ENCODE results near the gene NUP93.

The NUP93 gene

GRCh38 chr16:56824331-56824730 lies 94.4 kb downstream of the NUP93 start:
- DNase-seq = no peak

GRCh38 chr16:56824804-56825203 lies 94.9 kb downstream of the NUP93 start:
- no peak for DNase-seq

- DNase-seq = no peak
Observed at GRCh38 chr16:56825826-56826225, 95.9 kb downstream of the NUP93 start.

DNA sequence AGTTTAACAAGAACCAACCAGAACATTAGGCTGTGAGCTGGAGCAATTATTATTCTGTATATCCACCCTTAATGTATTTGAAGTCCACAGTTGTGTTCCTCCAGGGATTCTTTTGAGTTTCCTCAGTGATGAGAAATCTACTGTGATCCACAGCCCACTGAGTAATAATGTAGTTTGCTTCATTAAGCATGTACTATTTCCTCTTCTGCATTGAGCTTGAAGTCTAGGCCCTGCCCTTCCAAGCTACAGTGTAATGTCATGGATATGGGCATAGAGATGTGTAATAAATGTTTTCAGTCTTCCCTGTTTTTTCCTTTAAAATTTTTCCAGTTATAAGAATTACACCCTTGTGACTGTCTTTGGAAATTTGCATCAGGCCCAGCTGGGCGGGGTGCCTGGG lies 98.7 kb downstream of the NUP93 start:
- DNase-seq = no peak

DNA sequence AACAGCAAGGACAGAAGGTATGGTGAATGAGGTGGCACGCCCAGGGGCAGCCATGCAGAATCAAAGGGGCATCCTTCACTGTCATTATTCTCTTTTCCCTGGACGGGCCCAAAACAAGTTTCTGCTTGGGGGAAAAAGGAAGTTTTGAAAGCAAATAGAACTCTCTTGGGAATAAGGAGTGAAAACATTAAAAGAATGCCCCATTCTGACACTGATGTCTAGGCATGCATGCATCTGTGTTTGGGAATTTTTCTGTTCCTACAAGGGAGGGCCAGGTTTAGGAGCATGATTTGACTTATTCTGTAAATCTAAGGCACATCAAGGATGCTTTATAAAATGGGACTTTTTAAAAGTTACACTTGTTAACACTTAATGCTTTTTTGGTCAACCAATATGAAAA lies 100.7 kb downstream of the NUP93 start:
- DNase-seq = no peak

DNA sequence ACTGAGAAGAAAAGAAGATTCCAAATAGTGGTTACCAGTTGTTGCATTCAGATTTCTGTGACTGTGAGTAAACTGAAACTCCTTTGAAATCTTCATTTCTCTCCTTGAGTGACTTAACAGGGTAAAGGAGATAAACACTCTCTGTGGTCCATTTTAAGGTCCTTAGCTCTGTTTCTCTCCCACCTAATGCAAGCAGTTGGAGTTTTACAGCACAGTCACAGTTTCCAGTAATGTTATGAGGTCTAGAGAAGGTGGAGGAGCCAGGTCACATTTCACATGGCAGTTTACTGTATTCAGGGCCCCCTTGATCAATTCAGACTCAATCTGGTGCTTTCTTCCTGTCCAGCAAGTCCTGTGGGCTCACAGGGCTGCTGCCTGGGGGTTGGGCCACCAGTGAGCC lies 102.8 kb downstream of the NUP93 start:
- DNase-seq = no peak

DNA sequence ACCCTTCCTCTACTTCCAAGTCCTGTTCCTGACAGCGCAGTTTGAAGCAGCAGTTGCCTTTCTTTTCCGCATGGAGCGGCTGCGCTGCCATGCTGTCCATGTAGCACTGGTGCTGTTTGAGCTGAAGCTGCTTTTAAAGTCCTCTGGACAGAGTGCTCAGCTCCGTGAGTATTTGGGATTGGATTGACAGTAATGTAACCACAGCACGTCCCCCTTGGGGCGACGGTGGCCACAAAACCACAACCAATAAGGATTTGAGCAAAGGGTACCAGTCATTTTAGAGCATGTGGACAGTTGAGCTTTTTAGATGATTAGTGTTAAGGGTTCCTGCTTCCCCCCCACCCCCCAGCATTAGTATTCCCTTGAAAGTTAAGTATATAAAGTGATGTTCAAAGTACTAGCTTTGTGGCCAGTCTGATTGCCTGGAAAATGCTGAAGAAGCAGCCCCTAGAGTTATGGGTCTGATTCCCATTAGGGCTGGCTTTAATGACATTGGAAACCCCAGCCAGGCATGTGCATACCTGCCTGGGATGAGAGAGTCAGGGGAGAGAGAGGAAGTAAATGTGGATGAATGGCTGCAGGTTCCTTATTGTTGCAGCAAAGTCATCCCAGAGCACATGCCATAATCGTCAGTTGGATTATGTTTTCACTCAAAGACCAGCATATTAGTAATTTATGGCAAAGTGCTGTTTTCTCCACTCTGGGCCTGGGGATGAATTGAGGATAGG lies 103.5 kb downstream of the NUP93 start:
- DNase-seq = no peak

DNA sequence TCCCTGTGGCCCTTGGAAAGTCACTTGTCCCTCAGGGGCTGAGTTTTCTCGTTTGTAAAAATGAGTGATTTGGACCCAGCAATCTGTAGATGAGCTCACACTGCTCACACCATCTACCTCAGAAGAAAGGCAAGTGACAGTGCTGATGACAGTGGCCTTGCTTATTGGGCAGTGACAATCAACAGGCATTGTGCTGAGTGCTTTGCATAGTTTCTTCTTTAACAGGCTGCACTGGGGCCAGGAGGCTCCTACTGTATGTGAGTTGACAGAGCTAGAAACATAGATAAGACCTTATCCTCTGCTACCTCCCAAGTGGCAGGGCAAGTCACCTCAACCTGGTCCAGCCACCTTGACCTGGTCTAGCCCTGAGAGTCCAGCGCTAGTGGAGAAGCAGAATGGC lies 105.4 kb downstream of the NUP93 start:
- no peak for DNase-seq

- DNase-seq = no peak
Observed at GRCh38 chr16:56836410-56837230, 106.7 kb downstream of the NUP93 start.

DNA sequence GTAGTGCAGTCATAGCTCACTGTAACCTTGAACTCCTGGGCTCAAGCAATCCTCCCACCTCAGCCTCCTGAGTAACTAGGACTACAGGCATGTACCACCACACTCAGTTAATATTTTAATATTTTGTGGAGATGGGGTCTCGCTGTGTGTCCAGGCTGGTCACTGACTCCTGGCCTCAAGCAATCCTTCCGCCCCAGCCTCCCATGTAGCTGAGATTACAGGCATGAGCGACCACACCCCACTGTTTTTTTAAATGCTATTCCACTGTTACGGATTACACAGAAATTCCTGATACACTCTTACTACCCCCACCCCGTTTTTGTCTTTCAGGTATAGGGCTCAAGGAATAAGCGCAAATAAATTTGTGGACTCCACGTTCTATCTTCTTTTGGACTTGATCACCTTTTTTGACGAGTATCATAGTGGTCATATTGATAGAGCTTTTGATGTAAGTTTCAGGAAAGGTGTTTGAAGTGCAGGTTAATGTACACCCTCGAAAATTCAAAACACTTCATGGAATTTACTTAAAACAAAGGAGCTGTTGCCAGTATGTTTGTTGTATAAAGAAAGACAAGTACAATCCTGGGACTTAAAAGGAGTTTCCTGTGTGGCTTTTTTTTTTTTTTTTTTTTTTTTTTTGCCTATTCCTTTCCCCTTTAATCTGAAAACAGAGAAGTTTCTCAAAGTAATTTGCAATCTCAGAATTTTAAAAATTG lies 108.9 kb downstream of the NUP93 start:
- no peak for DNase-seq

DNA sequence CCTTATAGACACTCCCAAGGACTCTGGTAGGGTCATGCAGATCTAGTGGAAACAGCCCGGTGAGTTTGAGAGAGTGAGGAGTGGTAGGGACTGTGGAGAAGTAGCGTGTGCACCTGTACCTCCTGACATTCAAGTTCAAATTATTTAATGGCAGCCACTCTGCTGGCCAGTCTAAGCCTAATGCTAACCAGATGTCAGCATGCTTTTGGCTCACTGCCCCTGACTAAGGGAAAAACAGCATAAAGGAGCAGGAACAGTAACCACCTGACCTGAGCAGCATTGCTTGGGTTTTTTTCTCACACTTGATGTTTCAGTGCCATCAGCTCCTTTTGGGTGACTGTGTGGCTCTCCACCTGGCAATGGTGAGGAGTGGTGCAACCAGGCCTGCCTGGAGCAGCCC lies 111.3 kb downstream of the NUP93 start:
- no peak for DNase-seq

DNA sequence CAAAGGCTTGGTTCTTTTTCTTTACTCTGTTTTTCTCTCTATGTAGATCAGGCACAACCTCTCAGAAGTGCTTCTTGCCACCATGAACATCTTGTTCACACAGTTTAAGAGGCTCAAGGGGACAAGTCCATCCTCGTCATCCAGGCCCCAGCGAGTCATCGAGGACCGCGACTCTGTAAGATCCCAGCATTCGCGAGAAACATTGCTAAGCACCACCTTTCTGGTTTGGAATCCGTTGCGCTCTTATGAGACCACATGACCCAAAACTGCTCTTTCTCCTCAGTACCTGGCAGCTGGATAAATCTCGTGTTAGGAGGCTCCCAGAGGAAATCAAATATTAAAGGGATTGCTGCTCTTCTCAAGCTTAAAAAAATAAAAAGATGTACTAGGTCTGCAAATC lies 111.7 kb downstream of the NUP93 start:
- DNase-seq = no peak

- no peak for DNase-seq
Observed at GRCh38 chr16:56842133-56842532, 112.2 kb downstream of the NUP93 start.

DNA sequence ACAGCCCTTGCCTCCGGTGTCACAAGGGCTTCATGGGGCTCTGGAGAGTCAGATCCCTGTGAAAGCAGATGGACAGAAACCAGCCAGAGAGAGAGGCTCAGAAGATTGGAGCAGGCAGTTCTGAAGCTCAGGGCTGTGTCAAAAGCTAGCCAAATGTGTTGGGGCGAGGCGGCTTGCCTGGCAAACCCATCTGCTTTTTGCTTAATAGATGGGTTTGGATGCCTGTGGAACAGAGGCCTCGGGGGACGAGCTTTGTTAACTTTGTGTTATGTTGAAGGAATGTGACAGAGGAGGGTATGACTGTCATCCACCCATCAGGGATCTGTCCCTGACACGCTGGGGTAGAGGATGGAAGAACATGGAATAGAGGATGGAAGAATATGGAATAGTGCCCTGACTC lies 114.1 kb downstream of the NUP93 start:
- no peak for DNase-seq

DNA sequence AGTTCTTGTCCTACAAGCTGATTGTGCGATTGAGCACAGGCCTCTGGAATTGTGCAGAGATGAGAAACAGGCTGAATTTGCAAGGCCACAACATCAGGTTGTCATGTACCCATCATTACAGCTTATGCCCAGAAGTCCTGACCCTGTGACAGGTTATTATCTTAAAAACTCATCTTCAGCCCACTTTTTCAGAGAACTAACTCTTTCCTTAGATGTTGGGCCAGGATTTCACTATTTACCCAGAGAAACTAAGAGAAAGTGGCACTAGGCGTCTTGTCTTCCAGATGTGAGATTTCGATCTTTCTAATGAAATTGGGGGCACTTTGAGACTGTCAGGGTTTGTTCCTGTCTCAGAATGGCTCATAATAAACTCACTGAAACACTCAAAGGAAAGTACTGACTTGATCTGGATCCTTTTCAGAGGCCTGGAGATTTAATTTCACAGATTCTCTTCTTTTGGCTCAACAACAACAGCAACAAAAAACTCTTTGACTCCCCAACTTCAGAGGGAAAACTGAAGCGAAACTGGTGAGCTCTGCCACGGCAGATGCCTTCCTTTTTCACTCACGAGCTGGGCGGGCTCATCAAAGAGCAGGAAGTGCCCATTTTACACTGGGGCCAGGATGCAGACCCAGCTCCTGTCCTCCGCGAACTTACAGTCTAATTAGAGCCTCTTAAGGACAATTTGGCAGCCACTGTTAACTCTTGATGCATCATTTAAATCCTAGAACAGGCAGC lies 117.4 kb downstream of the NUP93 start:
- no peak for DNase-seq

GRCh38 chr16:56848029-56848936 lies 118.4 kb downstream of the NUP93 start:
- DNase-seq = no peak

GRCh38 chr16:56848955-56849689 lies 119.2 kb downstream of the NUP93 start:
- DNase-seq = no peak

DNA sequence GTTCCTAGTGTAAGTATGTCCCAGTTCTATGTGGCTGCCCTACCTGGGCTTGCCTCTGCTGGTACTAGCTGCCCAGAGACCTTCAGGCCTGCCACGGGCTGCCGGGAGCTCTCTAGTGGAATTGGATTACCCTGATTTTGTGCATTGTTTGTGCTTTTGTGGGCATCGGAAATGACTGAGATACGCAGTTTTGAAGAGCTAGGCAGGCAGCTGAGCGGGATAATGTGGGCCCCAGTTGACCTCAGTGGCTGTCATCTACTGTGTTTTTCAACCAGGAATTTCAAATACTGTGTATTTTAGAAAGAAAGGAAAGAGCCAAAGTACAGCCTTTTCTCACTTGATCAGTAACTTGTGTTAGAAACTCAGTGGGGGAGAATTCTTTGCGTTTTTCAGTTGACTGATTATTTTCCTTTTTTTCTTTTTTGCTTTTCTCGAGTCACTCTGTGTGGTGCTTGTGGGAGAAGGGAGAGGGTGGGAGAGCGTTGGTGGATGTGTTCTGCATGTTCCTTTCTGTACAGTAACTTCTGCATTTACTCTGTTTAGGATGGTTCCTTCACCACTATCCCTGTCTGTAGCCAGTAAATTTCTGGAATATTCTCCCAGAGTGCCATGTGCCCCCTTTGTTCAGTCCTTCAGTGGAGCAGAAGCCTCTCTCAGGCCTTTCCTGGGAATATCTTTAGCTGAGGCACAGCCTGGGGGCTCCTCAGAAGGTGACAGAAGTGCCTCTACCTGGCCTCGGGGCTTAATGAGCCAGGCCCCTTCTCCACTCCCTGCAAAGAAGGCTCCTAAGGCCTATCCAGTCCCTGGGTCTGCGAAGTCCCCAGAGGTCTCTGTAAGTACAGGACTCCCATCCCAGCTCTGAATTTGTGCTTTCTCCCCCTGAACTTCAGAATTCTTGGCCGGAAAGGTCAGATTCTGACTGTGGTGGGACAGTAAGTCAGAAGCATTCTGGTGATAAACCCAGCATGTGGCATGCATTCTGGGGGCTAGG lies 120.1 kb downstream of the NUP93 start:
- DNase-seq = no peak

DNA sequence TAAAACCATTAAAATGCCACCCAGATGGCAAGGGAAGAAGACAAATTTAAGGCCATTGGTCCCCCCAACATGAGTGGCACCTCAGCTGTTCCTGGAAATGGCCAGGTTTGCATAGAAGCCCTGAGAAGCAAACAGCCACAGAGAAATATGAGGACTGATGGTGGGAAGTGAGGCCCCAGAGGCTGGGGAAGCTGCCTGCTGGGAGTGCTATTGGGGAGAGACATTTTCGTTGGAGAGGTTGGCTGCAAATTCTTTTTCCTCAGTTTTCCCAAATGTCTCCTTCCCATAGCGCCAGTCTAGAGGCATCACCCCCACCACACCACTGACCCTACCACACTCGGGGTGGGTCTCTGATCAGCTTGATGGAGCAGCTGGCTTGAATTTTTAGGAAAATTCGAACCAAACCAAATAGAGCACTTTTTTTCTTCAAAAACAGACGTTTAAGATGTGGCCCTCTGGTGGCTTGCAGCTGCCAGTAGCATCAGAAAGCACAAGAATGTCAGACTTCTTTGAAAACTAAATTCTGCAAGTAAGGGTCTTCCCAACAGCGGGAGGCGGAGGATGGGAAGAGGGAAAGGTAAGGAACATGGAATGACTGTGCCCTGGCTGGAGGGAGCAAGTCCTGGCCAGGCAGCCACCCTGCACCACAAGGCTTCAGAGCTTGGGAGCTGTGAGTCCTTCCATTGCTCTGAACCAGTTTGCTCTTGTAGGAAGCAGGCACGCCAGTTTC lies 121.9 kb downstream of the NUP93 start:
- no peak for DNase-seq
